Spleen (tissue), 11 donors: ENCODE data around the gene SLC24A3. TPM values are rescaled to one million over a fixed set of nuclear protein-coding genes. Genes with fewer than 3 reads are reported as not detected.

Experiments used
- DNase-seq: peaks from one replicate; pipeline ENCODE4 v3.0.0-alpha.2; 2020
- H3K27ac ChIP-seq, 8 donors: fragments of 200-600 bp; sonication (generic) in 7 of 8; 1 replicate in 4 of 8; 2 replicates in 4 of 8; pipeline versions ENCODE4 v1.5.0 to v1.8.0; 2016 to 2021; ENCODE audit warnings: inconsistent platforms in 4 of 8, mild to moderate bottlenecking in 4 of 8, moderate library complexity in 1 of 8
- H3K27me3 ChIP-seq, 7 donors: fragments of 200-600 bp; sonication (generic) in 6 of 7; replicated peaks in 1 of 7; 1 replicate in 4 of 7; 2 replicates in 3 of 7; pipeline versions ENCODE4 v1.5.0 to v1.8.0; 2016 to 2021; ENCODE audit warnings: inconsistent platforms in 3 of 7, mild to moderate bottlenecking in 1 of 7
- H3K36me3 ChIP-seq, 6 donors: fragments of 200-600 bp; sonication (generic) in 5 of 6; 1 replicate in 4 of 6; 2 replicates in 2 of 6; pipeline versions ENCODE4 v1.5.0 to v1.8.0; 2016 to 2021; ENCODE audit warnings: inconsistent platforms in 2 of 6
- H3K4me1 ChIP-seq, 6 donors: fragments of 200-600 bp; sonication (generic) in 5 of 6; 1 replicate in 3 of 6; 2 replicates in 3 of 6; pipeline versions ENCODE4 v1.5.0 to v1.8.0; 2016 to 2021; ENCODE audit warnings: inconsistent platforms in 3 of 6
- H3K4me3 ChIP-seq, 8 donors: fragments of 200-600 bp; sonication (generic) in 7 of 8; 1 replicate in 4 of 8; 2 replicates in 4 of 8; pipeline versions ENCODE4 v1.5.0 to v1.8.0; 2016 to 2021; ENCODE audit warnings: inconsistent platforms in 4 of 8, mild to moderate bottlenecking in 4 of 8, moderate library complexity in 2 of 8
- H3K9me3 ChIP-seq, 8 donors: fragments of 200-600 bp; sonication (generic) in 7 of 8; 1 replicate in 4 of 8; 2 replicates in 4 of 8; pipeline versions ENCODE4 v1.5.0 to v1.8.0; 2016 to 2021; ENCODE audit warnings: inconsistent platforms in 4 of 8
- POLR2A ChIP-seq, 3 donors: fragments of 450-650 bp; IDR thresholded peaks; one replicate each; pipeline ENCODE4 v1.5.1; 2017; ENCODE audit warnings: antibody characterized with exemption in 3 of 3, mild to moderate bottlenecking in 1 of 3
- POLR2AphosphoS5 ChIP-seq, 3 donors: sonication (generic); formaldehyde crosslinking; IDR thresholded peaks; one replicate each; pipeline ENCODE4 v1.5.1; 2017; ENCODE audit warnings: antibody characterized with exemption in 3 of 3
- WGBS, 5 donors: extraction: QIAGEN DNeasy Blood & Tissue Kit in 3 of 5; methylation state at CpG; one replicate each; pipeline versions ENCODE4 v1.1.5 to v1.1.7; 2013 to 2018; 5-methylcytosine and 5-hydroxymethylcytosine counted together
- intact Hi-C: fragments of 100-400 bp; cut with DNase I; formaldehyde crosslinking; loops from one replicate; pipeline ENCODE4 v1.15.0; 2023; ENCODE audit warnings: low total_unique reads
- polyA plus RNA-seq, 3 donors: library from polyadenylated mRNA; stranded (reverse); fragments of 200-250 nt; gene quantifications; one replicate each; pipeline ENCODE4 v1.2.1, GENCODE V29; 2013
- total RNA-seq, 7 donors: library from RNA; depleted of rRNA in 3 of 7; stranded (reverse); fragments of >200 nt in 3 of 7; fragmentation: NEBNext Ultra II Directional in 4 of 7; extraction: Animal tissue kit (Norgen Biotek cat#: 25700) in 4 of 7; gene quantifications; one replicate each; pipeline versions ENCODE4 v1.1.0 to v1.2.1, GENCODE V29; 2016 to 2021
- TF ChIP-seq, protein P1 (sequence below), 11 experiments: fragments of 200-600 bp in 7 of 11; fragments of 450-650 bp in 4 of 11; sonication (generic) in 4 of 11; IDR thresholded peaks in 8 of 11; conservative IDR thresholded peaks in 3 of 11; 1 replicate in 7 of 11; 2 replicates in 4 of 11; pipeline versions ENCODE4 v1.4.0 to v1.8.0; 2016 to 2021; ENCODE audit warnings: antibody characterized with exemption in 11 of 11, inconsistent platforms in 4 of 11, mild to moderate bottlenecking in 1 of 11
- donor health status: healthy with polysubstance abuse.
- donor health status: DM: no; HTN: no; CAD: no; lungs with moderate emphysema.
- donor health status: DM: no; HTN: no; CAD: no.
- donor health status: Bipolar disorder and iron deficiency.
- donor health status: healthy.
- donor health status: DM: no; HTN: no; CAD: no.
- donor health status: DM: yes; HTN: yes; CAD: no.

Gene SLC24A3
- total and polyA plus RNA-seq, 10 donors, result 0.37 to 3.9 (median 2.6) TPM

DNA sequence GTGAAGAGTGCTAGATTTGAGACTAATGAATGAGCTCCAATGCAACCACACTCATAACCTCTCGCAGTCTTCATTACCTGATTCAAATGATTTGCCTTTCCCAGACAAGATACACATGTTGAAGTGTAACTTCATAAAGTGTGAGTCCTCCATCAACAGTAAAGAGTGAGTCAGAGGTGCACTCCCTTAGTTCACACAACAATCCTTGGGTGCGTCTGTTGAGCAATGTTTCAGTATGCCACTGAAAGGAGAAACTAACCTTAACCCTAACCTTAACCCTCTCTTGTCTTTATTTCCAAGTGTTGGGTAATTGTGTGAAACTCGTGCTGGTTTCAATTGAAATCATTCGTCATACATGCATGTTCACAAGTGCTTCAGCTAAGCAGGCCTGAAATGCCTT lies 524.6 kb downstream of the SLC24A3 start:
- WGBS, 5 donors, result 38 to 74% (median 48%) methylated on average over 4 of the region's 4 CpGs
- Histone ChIP-seq H3K27ac (no peak overlapping the region), H3K4me1 (peaks cover 0 to 21% (median 8%) of the 10 kb centered on the region in 6 donors), H3K36me3 (no peaks in the 10 kb centered on the region), H3K4me3 (no peak overlapping the region), H3K27me3 (peaks cover 0 to 3% (median 0%) of the 10 kb centered on the region in 7 donors), H3K9me3 (no peaks in the 10 kb centered on the region)
- intact Hi-C loops, result no loop called here
- no peak for TF ChIP-seq POLR2A (IDR thresholded peaks at IDR 0.05)
- no peak for DNase-seq

DNA sequence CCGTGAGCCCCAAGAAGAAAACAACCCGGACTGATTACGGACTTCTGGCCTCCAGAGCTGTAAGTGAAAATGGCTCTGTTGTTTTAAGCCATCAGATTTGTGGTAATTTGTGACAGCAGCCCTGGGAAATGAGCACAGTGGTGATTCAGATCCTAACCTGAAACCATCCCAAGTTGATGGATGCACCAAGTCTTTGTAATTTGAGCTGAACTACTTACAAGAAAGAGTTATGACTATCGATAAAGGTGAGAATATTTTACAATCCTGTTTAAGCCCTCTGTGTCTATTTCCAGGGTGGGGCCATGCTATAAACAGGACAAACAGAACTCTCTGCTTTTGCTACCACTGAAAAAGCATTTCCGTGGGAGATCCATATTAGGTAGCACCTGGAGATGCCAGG lies 526.5 kb downstream of the SLC24A3 start:
- no peak overlapping the region for H3K4me3 ChIP-seq
- TF ChIP-seq POLR2A (IDR thresholded peaks at IDR 0.05) (no peak), POLR2AphosphoS5 (IDR thresholded peaks at IDR 0.05) (no peak)
- TF ChIP-seq, protein P1, sequence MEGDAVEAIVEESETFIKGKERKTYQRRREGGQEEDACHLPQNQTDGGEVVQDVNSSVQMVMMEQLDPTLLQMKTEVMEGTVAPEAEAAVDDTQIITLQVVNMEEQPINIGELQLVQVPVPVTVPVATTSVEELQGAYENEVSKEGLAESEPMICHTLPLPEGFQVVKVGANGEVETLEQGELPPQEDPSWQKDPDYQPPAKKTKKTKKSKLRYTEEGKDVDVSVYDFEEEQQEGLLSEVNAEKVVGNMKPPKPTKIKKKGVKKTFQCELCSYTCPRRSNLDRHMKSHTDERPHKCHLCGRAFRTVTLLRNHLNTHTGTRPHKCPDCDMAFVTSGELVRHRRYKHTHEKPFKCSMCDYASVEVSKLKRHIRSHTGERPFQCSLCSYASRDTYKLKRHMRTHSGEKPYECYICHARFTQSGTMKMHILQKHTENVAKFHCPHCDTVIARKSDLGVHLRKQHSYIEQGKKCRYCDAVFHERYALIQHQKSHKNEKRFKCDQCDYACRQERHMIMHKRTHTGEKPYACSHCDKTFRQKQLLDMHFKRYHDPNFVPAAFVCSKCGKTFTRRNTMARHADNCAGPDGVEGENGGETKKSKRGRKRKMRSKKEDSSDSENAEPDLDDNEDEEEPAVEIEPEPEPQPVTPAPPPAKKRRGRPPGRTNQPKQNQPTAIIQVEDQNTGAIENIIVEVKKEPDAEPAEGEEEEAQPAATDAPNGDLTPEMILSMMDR (IDR thresholded peaks at IDR 0.05 in 8 of 11, conservative IDR thresholded peaks at IDR 0.05 in 3 of 11), result no peak
- H3K27ac ChIP-seq, result no peak overlapping the region
- intact Hi-C loops, result no loop called here
- H3K4me1 ChIP-seq, result peaks cover 0 to 21% (median 8%) of the 10 kb centered on the region in 6 donors
- H3K27me3 ChIP-seq, result peaks cover 0 to 3% (median 0%) of the 10 kb centered on the region in 7 donors
- no peaks in the 10 kb centered on the region for H3K9me3 ChIP-seq
- 91 to 95% (median 93%) methylated on average over 5 of the region's 5 CpGs for WGBS, 5 donors
- no peaks in the 10 kb centered on the region for H3K36me3 ChIP-seq
- no peak for DNase-seq

DNA sequence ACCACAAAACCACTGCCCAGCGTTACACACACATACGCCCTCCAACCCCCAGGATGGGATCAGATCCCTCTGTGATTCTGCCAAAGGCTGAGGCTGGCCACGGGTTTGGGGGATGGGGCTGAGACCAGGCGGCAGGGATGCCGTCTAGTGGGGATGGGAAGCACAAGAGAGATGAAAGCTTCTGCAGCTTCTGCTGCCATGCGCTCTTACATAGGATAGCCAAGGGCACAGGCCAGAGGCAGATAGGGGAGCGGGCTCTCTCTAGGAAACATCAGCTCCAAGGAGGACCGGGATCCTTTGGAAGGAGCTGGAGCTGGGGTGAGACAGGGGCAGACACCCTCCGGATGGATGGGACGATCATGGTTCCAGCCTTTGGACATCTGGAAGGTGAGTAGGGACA lies 526.9 kb downstream of the SLC24A3 start:
- intact Hi-C loops, result no loop called here
- WGBS, 5 donors, result 88 to 96% (median 92%) methylated on average over 10 of the region's 10 CpGs

DNA sequence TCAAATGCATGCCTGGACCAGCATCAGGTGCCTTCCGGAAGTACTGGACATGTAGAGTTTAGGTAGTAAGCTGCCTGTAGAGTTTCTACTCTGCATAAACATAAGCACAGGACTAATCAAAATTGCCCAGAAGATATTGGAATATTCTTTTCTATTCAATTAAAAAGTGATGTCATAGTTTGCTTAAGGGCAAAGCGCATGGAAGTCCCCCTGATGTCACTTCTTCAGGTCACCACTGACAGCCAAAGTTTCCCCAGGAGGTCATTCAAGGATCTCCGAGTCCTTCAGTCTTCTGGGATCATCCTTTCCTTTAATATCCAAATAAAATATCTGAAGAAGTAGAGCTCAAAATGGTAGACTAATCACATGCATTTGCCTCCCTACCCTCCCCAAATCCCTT lies 528.1 kb downstream of the SLC24A3 start:
- Histone ChIP-seq H3K36me3 (no peaks in the 10 kb centered on the region), H3K9me3 (peaks cover 0 to 6% (median 2%) of the 10 kb centered on the region in 8 donors), H3K4me1 (peaks cover 0 to 13% (median 3%) of the 10 kb centered on the region in 6 donors), H3K27me3 (peaks cover 0 to 3% (median 0%) of the 10 kb centered on the region in 7 donors), H3K4me3 (no peak overlapping the region), H3K27ac (no peak overlapping the region)
- TF ChIP-seq POLR2A (IDR thresholded peaks at IDR 0.05) (no peak), POLR2AphosphoS5 (IDR thresholded peaks at IDR 0.05) (no peak)
- TF ChIP-seq, protein P1 (IDR thresholded peaks at IDR 0.05 in 8 of 11, conservative IDR thresholded peaks at IDR 0.05 in 3 of 11), result no peak
- WGBS, 5 donors, result 55 to 90% (median 81%) methylated on average over 3 of the region's 3 CpGs
- no peak for DNase-seq
- intact Hi-C loops, result no loop called here

More for the DNA sequence above, 526.9 kb downstream of the SLC24A3 start:
- no peak overlapping the region for H3K27ac ChIP-seq
- no peaks in the 10 kb centered on the region for H3K36me3 ChIP-seq
- H3K27me3 ChIP-seq, result peaks cover 0 to 3% (median 0%) of the 10 kb centered on the region in 7 donors
- no peak for TF ChIP-seq POLR2AphosphoS5 (IDR thresholded peaks at IDR 0.05)
- TF ChIP-seq POLR2A (IDR thresholded peaks at IDR 0.05), result no peak
- TF ChIP-seq, protein P1 (IDR thresholded peaks at IDR 0.05 in 8 of 11, conservative IDR thresholded peaks at IDR 0.05 in 3 of 11), result no peak
- peaks cover 0 to 21% (median 8%) of the 10 kb centered on the region in 6 donors for H3K4me1 ChIP-seq
- no peak for DNase-seq
- no peaks in the 10 kb centered on the region for H3K9me3 ChIP-seq
- H3K4me3 ChIP-seq, result no peak overlapping the region

DNA sequence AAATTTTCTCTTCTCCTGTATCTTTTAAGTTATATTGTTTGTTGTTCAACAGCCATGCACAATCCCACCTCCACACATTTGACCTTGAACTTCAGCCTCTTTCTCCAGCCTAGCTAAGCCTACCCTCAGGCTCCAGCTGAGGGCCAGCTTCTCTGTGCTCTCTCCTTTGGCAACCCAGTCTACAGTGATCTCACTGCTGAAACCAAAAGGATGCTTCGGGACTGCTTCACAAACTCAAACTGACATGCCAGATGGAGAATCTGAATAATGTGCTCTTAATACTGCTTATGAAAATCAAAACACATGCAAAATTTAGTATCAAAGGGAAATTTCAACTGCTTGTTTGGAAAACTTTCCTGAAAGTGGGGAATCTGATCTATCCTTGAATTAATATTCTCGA lies 529.5 kb downstream of the SLC24A3 start:
- 84 to 97% (median 95%) methylated on average over 2 of the region's 2 CpGs for WGBS, 5 donors
- peaks cover 0 to 3% (median 0%) of the 10 kb centered on the region in 7 donors for H3K27me3 ChIP-seq
- no peak overlapping the region for H3K27ac ChIP-seq
- peaks cover 0 to 12% (median 4%) of the 10 kb centered on the region in 8 donors for H3K9me3 ChIP-seq
- H3K36me3 ChIP-seq, result no peaks in the 10 kb centered on the region
- H3K4me1 ChIP-seq, result no peaks in the 10 kb centered on the region
- intact Hi-C loops, result no loop called here
- DNase-seq, result no peak
- TF ChIP-seq POLR2A (IDR thresholded peaks at IDR 0.05), result no peak
- no peak for TF ChIP-seq POLR2AphosphoS5 (IDR thresholded peaks at IDR 0.05)
- TF ChIP-seq, protein P1 (IDR thresholded peaks at IDR 0.05 in 8 of 11, conservative IDR thresholded peaks at IDR 0.05 in 3 of 11), result no peak
- H3K4me3 ChIP-seq, result no peak overlapping the region
